Activated T-cell treated with anti-CD3 and anti-CD28 coated beads, Interleukin-2, amount 50 U/mL, for 1 hour (primary cell): ENCODE results near the gene SPOCD1.
"Not testable (repeated sequence)": the region's sequence is repeated elsewhere in the genome, so short reads cannot be mapped to it uniquely, and the experiment has no call there.

Experiments
- DNase-seq: peaks from one replicate; pipeline ENCODE4 v3.0.0-alpha.2; 2020

Gene SPOCD1

GRCh38 chr1:31828926-31829690, 13.3 kb upstream of the SPOCD1 start:
- DNase-seq, result no peak

GRCh38 chr1:31828341-31828740, 12.5 kb upstream of the SPOCD1 start:
- no peak for DNase-seq

- DNase-seq, result no peak
Observed at GRCh38 chr1:31823780-31824179, 8.0 kb upstream of the SPOCD1 start.

- DNase-seq, result no peak
Observed at GRCh38 chr1:31822766-31823165, 6.9 kb upstream of the SPOCD1 start.

- not testable (repeated sequence) for DNase-seq
Observed at GRCh38 chr1:31820196-31820595, 4.4 kb upstream of the SPOCD1 start.

DNA sequence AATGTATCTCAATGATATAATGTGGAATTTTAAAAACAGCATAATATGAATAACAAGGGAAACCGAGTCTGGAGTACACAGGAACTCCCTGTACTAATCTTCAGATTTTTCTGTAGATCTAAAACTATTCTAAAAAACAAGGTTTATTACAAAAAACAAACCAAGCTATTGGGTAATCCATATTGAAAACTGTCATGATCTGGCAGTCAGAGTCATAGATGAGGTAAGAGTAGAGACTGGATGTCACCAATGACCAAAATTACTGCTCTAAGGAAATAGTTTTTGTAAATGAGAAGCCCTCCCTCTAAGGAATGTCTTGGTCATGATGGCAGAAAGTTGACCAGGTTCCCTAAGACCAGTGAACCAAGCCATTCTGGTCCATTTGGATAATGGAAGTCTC, 2.4 kb upstream of the SPOCD1 start:
- DNase-seq, result no peak

GRCh38 chr1:31816947-31817346, 1.1 kb upstream of the SPOCD1 start:
- DNase-seq, result not testable (repeated sequence)

GRCh38 chr1:31816501-31816900, 679 bp upstream of the SPOCD1 start:
- not testable (repeated sequence) for DNase-seq

- no peak for DNase-seq
Observed at GRCh38 chr1:31815307-31815645, 546 bp downstream of the SPOCD1 start.

- no peak for DNase-seq
Observed at GRCh38 chr1:31814631-31815306, 1.1 kb downstream of the SPOCD1 start.

DNA sequence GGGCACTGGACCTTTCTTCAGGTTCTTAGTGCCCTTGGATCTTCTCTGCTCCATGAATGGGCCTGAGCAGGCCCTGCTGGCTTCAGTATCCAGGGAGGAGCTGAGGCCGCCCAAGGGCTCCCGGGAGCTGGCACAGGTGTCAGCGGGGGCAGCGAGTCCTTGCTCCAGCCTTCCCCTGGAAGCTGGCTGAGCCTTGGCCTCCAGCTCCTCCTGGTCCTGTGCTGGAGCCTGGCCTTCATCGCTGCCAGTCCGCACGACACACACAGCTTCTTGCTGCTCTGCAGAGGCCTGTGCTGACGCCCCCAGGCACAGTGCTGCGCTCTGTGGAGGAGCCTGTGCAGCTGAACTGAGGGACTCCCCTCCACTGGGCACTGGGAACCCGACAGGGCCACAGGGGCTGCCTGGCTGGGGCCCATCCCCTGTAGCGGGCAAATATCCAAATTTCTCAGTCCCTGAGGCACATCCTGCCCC, 1.7 kb downstream of the SPOCD1 start:
- no peak for DNase-seq

- DNase-seq, result no peak
Observed at GRCh38 chr1:31812158-31812829, 3.5 kb downstream of the SPOCD1 start.

GRCh38 chr1:31811605-31812004, 4.2 kb downstream of the SPOCD1 start:
- no peak for DNase-seq

GRCh38 chr1:31809698-31810097, 6.1 kb downstream of the SPOCD1 start:
- DNase-seq, result no peak

DNA sequence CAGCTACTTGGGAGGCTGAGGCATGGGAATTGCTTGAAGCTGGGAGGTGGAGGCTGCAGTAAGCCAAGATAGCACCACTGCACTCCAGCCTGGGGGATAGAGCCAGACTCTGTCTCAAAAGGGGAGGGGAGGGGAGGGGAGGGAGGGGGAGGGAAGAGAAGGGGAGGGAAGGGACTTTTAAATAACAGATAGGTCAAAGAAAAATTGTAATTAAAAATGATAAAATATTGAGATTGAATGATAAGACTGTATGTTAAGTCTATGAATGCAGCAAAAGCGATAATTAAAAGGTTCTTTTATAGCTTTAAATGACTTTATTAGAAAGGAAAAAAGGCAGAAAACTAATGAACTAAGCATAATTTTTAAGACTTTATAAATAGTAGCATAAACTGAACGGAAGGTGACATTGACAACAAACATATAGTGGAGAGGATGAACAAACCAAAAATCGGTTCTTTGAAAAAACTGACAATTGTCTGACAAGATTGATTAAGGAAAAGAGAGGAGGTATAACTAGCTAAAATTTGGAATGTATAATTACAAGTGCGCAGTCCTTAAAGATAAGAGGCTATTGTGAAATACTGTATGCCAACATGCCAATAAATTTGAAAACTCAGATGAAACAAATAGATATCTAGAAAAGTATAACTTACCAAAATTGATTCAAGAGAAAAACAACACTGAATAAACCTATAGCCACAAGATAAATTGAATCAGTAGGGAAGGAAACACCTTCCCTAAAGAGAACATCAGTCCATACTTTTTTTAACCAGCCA, 8.4 kb downstream of the SPOCD1 start:
- no peak for DNase-seq

GRCh38 chr1:31805318-31805717, 10.5 kb downstream of the SPOCD1 start:
- no peak for DNase-seq

- no peak for DNase-seq
Observed at GRCh38 chr1:31804098-31804497, 11.7 kb downstream of the SPOCD1 start.

DNA sequence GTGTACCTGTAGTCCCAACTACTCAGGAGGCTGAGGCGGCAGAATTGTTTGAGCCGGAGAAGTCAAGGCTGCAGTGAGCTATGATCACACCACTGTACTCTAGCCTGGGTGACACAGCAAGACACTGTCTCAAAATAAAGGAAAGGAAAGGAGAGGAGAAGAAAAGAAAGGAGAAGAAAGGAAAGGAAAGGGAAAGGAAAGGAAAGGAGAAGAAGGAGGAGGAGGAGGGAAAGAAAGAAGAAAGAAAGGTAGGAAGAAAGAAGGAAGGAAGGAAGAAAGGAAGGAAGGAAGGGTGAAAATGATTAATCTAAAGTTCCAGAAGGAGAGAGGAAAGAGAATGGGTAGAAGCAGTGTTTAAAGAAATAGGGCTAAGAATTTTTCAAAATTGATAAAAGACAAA, 12.2 kb downstream of the SPOCD1 start:
- no peak for DNase-seq

- DNase-seq, result no peak
Observed at GRCh38 chr1:31802190-31803150, 13.4 kb downstream of the SPOCD1 start.

- no peak for DNase-seq
Observed at GRCh38 chr1:31801458-31801857, 14.4 kb downstream of the SPOCD1 start.

DNA sequence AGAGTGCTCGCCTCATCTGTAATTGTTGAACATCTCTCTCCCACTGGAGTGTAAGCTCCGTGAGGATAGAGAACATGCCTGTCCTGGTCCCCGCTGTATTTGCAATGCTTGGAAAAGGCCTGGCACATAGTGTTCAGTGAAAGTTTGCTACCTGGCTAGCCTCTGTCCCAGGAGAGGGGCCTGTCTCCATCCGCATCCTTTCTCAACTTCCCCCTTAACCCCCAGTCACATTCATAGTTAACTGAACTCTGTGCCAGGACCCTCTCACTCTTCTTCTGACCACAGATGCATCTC, 15.2 kb downstream of the SPOCD1 start:
- DNase-seq, result no peak
